WERI-Rb-1 (cell line): ENCODE data around the gene JPH2.
A peak's percentile ranks its signal among the peaks of the same experiment; 100 is the strongest.

Experiments
- DNase-seq: peaks from one replicate; pipeline ENCODE4 v3.0.0-alpha.2; 2020
- H3K27ac ChIP-seq: fragments of 250-450 bp; sonication (Bioruptor Pico); 2 replicates; pipeline ENCODE4 v1.5.1; 2020; ENCODE audit warnings: mild to moderate bottlenecking, moderate library complexity
- H3K27me3 ChIP-seq: fragments of 250-450 bp; sonication (Bioruptor Pico); 2 replicates; pipeline ENCODE4 v1.5.1; 2021; ENCODE audit warnings: mild to moderate bottlenecking, low read depth, moderate library complexity; ENCODE audit not compliant: insufficient read depth, severe bottlenecking
- H3K36me3 ChIP-seq: fragments of 250-450 bp; sonication (Bioruptor Pico); 2 replicates; pipeline ENCODE4 v1.5.1; 2020; ENCODE audit warnings: mild to moderate bottlenecking, moderate library complexity
- H3K4me3 ChIP-seq: 2 replicates; pipeline ENCODE4 v1.5.1; 2011; ENCODE audit warnings: low read depth, mild to moderate bottlenecking, control low read depth, low read length
- H3K9me3 ChIP-seq: fragments of 250-450 bp; sonication (Bioruptor Pico); 2 replicates; pipeline ENCODE4 v1.5.1; 2021; ENCODE audit warnings: mild to moderate bottlenecking, moderate library complexity; ENCODE audit not compliant: severe bottlenecking
- TF ChIP-seq, protein P1 (sequence below): IDR thresholded peaks from 2 replicates; pipeline ENCODE4 v1.5.1; 2011; ENCODE audit warnings: low read depth, mild to moderate bottlenecking, control low read depth, inconsistent platforms, low read length

The JPH2 gene

GRCh38 chr20:44160133-44160532, 26.9 kb downstream of the JPH2 start:
- no peak for DNase-seq

GRCh38 chr20:44159711-44160110, 27.3 kb downstream of the JPH2 start:
- H3K36me3 ChIP-seq: no peaks in the 10 kb centered on the region
- DNase-seq: no peak
- H3K27ac ChIP-seq: no peak overlapping the region
- TF ChIP-seq, protein P1, sequence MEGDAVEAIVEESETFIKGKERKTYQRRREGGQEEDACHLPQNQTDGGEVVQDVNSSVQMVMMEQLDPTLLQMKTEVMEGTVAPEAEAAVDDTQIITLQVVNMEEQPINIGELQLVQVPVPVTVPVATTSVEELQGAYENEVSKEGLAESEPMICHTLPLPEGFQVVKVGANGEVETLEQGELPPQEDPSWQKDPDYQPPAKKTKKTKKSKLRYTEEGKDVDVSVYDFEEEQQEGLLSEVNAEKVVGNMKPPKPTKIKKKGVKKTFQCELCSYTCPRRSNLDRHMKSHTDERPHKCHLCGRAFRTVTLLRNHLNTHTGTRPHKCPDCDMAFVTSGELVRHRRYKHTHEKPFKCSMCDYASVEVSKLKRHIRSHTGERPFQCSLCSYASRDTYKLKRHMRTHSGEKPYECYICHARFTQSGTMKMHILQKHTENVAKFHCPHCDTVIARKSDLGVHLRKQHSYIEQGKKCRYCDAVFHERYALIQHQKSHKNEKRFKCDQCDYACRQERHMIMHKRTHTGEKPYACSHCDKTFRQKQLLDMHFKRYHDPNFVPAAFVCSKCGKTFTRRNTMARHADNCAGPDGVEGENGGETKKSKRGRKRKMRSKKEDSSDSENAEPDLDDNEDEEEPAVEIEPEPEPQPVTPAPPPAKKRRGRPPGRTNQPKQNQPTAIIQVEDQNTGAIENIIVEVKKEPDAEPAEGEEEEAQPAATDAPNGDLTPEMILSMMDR: no peak
- H3K4me3 ChIP-seq: no peak overlapping the region
- H3K27me3 ChIP-seq: no peaks in the 10 kb centered on the region
- no peaks in the 10 kb centered on the region for H3K9me3 ChIP-seq

More at GRCh38 chr20:44160133-44160532, 26.9 kb downstream of the JPH2 start:
- Histone ChIP-seq H3K9me3 (no peaks in the 10 kb centered on the region), H3K4me3 (no peak overlapping the region), H3K27ac (no peak overlapping the region), H3K36me3 (no peaks in the 10 kb centered on the region), H3K27me3 (no peaks in the 10 kb centered on the region)
- TF ChIP-seq, protein P1: no peak

DNA sequence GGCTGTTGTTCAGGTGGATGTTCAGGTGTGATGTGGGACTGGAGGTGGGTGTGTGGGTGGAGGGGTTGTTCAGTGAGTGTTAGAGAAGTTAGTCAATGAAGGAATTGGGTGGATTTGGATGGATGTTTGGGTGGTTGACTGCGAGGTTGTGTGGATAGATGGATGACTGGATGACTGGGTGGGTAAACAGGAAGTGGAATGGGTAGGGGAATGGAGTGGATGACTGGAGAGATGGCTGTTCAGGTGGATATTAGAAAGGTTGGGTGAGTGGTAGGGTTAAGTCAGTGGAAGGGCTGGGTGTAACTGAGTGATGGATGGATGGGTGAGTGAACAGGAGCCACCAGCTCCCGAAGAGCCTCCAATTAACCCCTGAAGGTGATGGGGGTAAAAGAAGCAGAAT, 27.9 kb downstream of the JPH2 start:
- DNase-seq: no peak
- TF ChIP-seq, protein P1: no peak
- Histone ChIP-seq H3K9me3 (no peaks in the 10 kb centered on the region), H3K36me3 (no peaks in the 10 kb centered on the region), H3K27me3 (no peaks in the 10 kb centered on the region), H3K4me3 (no peak overlapping the region), H3K27ac (no peak overlapping the region)

GRCh38 chr20:44157061-44157460, 29.9 kb downstream of the JPH2 start:
- Histone ChIP-seq H3K4me3 (no peak overlapping the region), H3K27ac (peak overlapping the region; percentile 31), H3K27me3 (no peaks in the 10 kb centered on the region), H3K36me3 (no peaks in the 10 kb centered on the region), H3K9me3 (no peaks in the 10 kb centered on the region)
- peak; percentile 25 for DNase-seq
- TF ChIP-seq, protein P1: no peak

DNA sequence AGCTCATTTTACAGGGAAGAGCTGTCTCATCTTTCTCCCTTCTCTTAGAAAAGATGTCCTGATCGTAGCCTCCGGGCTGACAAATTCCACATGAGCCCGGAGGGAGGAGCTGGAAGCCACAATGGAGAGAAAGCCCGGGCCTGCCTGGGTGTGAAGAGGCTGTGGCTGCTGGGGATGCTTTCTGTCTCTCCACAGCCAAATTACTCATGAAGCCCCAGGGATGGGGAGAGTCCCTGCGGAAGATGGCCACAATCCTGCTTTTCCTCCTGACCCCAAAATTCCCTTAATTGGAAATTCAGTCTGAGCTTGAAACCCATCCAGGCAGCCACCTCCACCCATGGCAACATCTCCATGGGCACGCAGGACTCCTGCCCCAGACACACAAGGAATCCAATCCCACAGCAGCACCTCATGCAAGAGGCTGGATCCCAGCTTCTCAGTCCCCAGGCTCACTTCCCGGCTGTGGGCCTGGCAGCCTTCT, 32.4 kb downstream of the JPH2 start:
- no peak for DNase-seq
- no peaks in the 10 kb centered on the region for H3K27me3 ChIP-seq
- no peak overlapping the region for H3K4me3 ChIP-seq
- no peaks in the 10 kb centered on the region for H3K36me3 ChIP-seq
- TF ChIP-seq, protein P1: no peak
- no peaks in the 10 kb centered on the region for H3K9me3 ChIP-seq
- H3K27ac ChIP-seq: no peak overlapping the region

DNA sequence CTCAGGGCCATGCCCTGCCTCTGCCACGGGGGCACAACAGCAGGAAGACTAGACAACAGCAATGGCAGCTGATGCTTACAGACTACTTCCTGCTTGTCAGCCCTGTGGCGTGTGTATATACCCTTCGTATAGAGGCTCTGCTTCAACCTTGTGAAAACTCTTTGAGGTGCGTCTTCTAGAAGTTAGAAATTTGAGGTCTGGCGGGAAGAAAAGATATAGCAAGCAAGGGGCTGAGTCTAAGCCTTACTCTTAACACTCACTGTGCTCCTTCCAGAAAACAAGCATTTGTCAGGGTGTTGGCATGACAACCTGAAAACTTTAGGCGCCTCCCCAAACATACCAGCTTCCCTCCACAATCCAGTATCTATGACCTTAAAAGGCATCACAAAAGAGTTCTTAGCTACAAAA, 33.3 kb downstream of the JPH2 start:
- no peaks in the 10 kb centered on the region for H3K36me3 ChIP-seq
- no peak overlapping the region for H3K4me3 ChIP-seq
- TF ChIP-seq, protein P1: no peak
- DNase-seq: no peak
- no peaks in the 10 kb centered on the region for H3K27me3 ChIP-seq
- no peak overlapping the region for H3K27ac ChIP-seq
- no peaks in the 10 kb centered on the region for H3K9me3 ChIP-seq
